Keratinocyte (primary cell): Measurements from ENCODE around the gene PIH1D2. TPM values are rescaled to one million over a fixed set of nuclear protein-coding genes. Genes with fewer than 3 reads are reported as not detected.
"Not testable (repeated sequence)": the region's sequence is repeated elsewhere in the genome, so short reads cannot be mapped to it uniquely, and the experiment has no call there.

Source experiments
- DNase-seq: peaks from one replicate; pipeline ENCODE4 v3.0.0-alpha.2; 2011; ENCODE audit warnings: low read depth, missing footprints, low spot score
- FAIRE-seq: peaks from 2 replicates; lab custom pipeline; 2011; peaks lifted over from hg19 to GRCh38; lab: Jason Lieb, UNC
- H2AFZ ChIP-seq: 2 replicates; pipeline ENCODE4 v1.6.0; 2012; ENCODE audit warnings: low read length, control low read depth, inconsistent platforms; ENCODE audit not compliant: control insufficient read depth
- H3K27ac ChIP-seq: 2 replicates; pipeline ENCODE4 v1.5.1; 2011; ENCODE audit warnings: low read length; ENCODE audit not compliant: control insufficient read depth, insufficient read depth
- H3K27me3 ChIP-seq: 3 replicates; pipeline ENCODE4 v1.6.0; 2011; ENCODE audit warnings: low read length; ENCODE audit not compliant: control insufficient read depth, insufficient read depth; ENCODE audit errors: extremely low read depth
- H3K36me3 ChIP-seq, 2 experiments: 2 replicates in 1 of 2; 3 replicates in 1 of 2; pipeline ENCODE4 v1.5.1; 2011; ENCODE audit warnings: low read length in 2 of 2, mild to moderate bottlenecking in 1 of 2; ENCODE audit not compliant: control insufficient read depth in 2 of 2, insufficient read depth in 2 of 2; ENCODE audit errors: extremely low read depth in 1 of 2
- H3K4me1 ChIP-seq: 3 replicates; pipeline ENCODE4 v1.5.1; 2011; ENCODE audit warnings: low read length; ENCODE audit not compliant: control insufficient read depth, insufficient read depth; ENCODE audit errors: extremely low read depth
- H3K4me2 ChIP-seq: 3 replicates; pipeline ENCODE4 v1.6.0; 2011; ENCODE audit warnings: low read depth, low read length; ENCODE audit not compliant: control insufficient read depth, insufficient read depth; ENCODE audit errors: extremely low read depth
- H3K4me3 ChIP-seq, 3 experiments: fragments of 200-600 bp in 1 of 3; sonication (generic) in 1 of 3; 2 replicates in 2 of 3; 3 replicates in 1 of 3; pipeline ENCODE4 v1.5.1; 2011 to 2016; ENCODE audit warnings: low read length in 3 of 3, mild to moderate bottlenecking in 3 of 3, control low read depth in 2 of 3, inconsistent platforms in 1 of 3, low read depth in 1 of 3, mixed read lengths in 1 of 3, mixed run types in 1 of 3, moderate library complexity in 1 of 3; ENCODE audit not compliant: control insufficient read depth in 2 of 3, insufficient read depth in 2 of 3; ENCODE audit errors: extremely low read depth in 1 of 3
- H3K79me2 ChIP-seq: 2 replicates; pipeline ENCODE4 v1.6.0; 2012; ENCODE audit warnings: low read length; ENCODE audit not compliant: control insufficient read depth, insufficient read depth
- H3K9ac ChIP-seq: 3 replicates; pipeline ENCODE4 v1.6.0; 2011; ENCODE audit warnings: low read length; ENCODE audit not compliant: control insufficient read depth, insufficient read depth; ENCODE audit errors: extremely low read depth
- H3K9me1 ChIP-seq: 3 replicates; pipeline ENCODE4 v1.6.0; 2011; ENCODE audit warnings: low read length; ENCODE audit not compliant: control insufficient read depth, insufficient read depth; ENCODE audit errors: extremely low read depth
- H3K9me3 ChIP-seq: 2 replicates; pipeline ENCODE4 v1.5.1; 2012; ENCODE audit warnings: low read depth, low read length; ENCODE audit not compliant: control insufficient read depth
- H4K20me1 ChIP-seq: 3 replicates; pipeline ENCODE4 v1.6.0; 2011; ENCODE audit warnings: low read length; ENCODE audit not compliant: control insufficient read depth, insufficient read depth; ENCODE audit errors: extremely low read depth
- CTCF ChIP-seq, 3 experiments: IDR thresholded peaks in 1 of 3; conservative IDR thresholded peaks in 1 of 3; optimal IDR thresholded peaks in 1 of 3; 2 replicates in 2 of 3; 3 replicates in 1 of 3; pipeline versions ENCODE3 to v1.5.1; 2011; ENCODE audit warnings: low read length in 3 of 3, mild to moderate bottlenecking in 3 of 3, moderate library complexity in 2 of 3, control low read depth in 1 of 3, inconsistent platforms in 1 of 3; ENCODE audit not compliant: insufficient read depth in 2 of 3; ENCODE audit errors: extremely low read depth in 1 of 3
- EZH2 ChIP-seq: IDR thresholded peaks from one replicate; pipeline ENCODE4 v1.6.1; 2012; ENCODE audit warnings: inconsistent platforms, mild to moderate bottlenecking, low read length, moderate library complexity
- dilution Hi-C: fragments of 300-500 bp; cut with MboI; formaldehyde crosslinking; loops from one replicate; pipeline ENCODE4 v1.7.0; 2020; ENCODE audit warnings: low sequenced_read_pairs; ENCODE audit not compliant: extremely low pct_ligation_motif_present
- polyA plus RNA-seq, 5 experiments: library from polyadenylated mRNA; depleted of rRNA in 3 of 5; stranded (reverse) in 3 of 5; stranded (forward) in 1 of 5; unstranded in 1 of 5; fragments of >200 nt; gene quantifications; 1 replicate in 1 of 5; 2 replicates in 3 of 5; 3 replicates in 1 of 5; pipeline versions ENCODE4 v1.2.1 to v1.2.3, GENCODE V29; 2011 to 2012; ENCODE audit warnings: missing spikeins in 2 of 5, low read depth in 1 of 5, low replicate concordance in 1 of 5

The PIH1D2 gene
- polyA plus RNA-seq, 1 donor (not counting 4 experiments of a cell fraction or from before 2014, with no cell fraction given): 1.9 TPM

- peaks cover 0 to 4% of the 10 kb centered on the region in 2 experiments for H3K36me3 ChIP-seq
- no peak overlapping the region for H3K4me3 ChIP-seq
- H3K79me2 ChIP-seq: no peaks in the 10 kb centered on the region
- H4K20me1 ChIP-seq: no peaks in the 10 kb centered on the region
- no peaks in the 10 kb centered on the region for H3K4me1 ChIP-seq
- TF ChIP-seq CTCF (optimal IDR thresholded peaks at IDR 0.05 in 1 of 3, IDR thresholded peaks at IDR 0.05 in 1 of 3, conservative IDR thresholded peaks at IDR 0.05 in 1 of 3; ENCODE audit: extremely low read depth in 1 of 3, insufficient read depth in 2 of 3, low read length in 3 of 3) (no peak), EZH2 (no peak)
- no peaks in the 10 kb centered on the region for H3K9me1 ChIP-seq
- H3K9me3 ChIP-seq: no peaks in the 10 kb centered on the region
- no peak overlapping the region for H2AFZ ChIP-seq
- no peak overlapping the region for H3K4me2 ChIP-seq
- FAIRE-seq (no peak), DNase-seq (no peak)
- H3K27ac ChIP-seq: no peak overlapping the region
- H3K27me3 ChIP-seq: no peaks in the 10 kb centered on the region
- dilution Hi-C loops: no loop called here
- no peak overlapping the region for H3K9ac ChIP-seq
Observed at GRCh38 chr11:112097734-112098528, 24.1 kb upstream of the PIH1D2 start.

GRCh38 chr11:112096194-112096593, 22.4 kb upstream of the PIH1D2 start:
- no peaks in the 10 kb centered on the region for H3K9me3 ChIP-seq
- H3K4me1 ChIP-seq: no peaks in the 10 kb centered on the region
- TF ChIP-seq CTCF (optimal IDR thresholded peaks at IDR 0.05 in 1 of 3, IDR thresholded peaks at IDR 0.05 in 1 of 3, conservative IDR thresholded peaks at IDR 0.05 in 1 of 3; ENCODE audit: extremely low read depth in 1 of 3, insufficient read depth in 2 of 3, low read length in 3 of 3): no peak
- no peak for TF ChIP-seq EZH2
- dilution Hi-C loops: no loop called here
- DNase-seq (no peak), FAIRE-seq (no peak)
- H3K79me2 ChIP-seq: no peaks in the 10 kb centered on the region
- no peak overlapping the region for H3K4me3 ChIP-seq
- no peaks in the 10 kb centered on the region for H4K20me1 ChIP-seq
- H3K9me1 ChIP-seq: no peaks in the 10 kb centered on the region
- no peak overlapping the region for H3K4me2 ChIP-seq
- no peaks in the 10 kb centered on the region for H3K27me3 ChIP-seq
- H2AFZ ChIP-seq: no peak overlapping the region
- H3K36me3 ChIP-seq: peaks cover 9 to 11% of the 10 kb centered on the region in 2 experiments
- no peak overlapping the region for H3K27ac ChIP-seq
- no peak overlapping the region for H3K9ac ChIP-seq

- not testable (repeated sequence) for H3K27me3 ChIP-seq, FAIRE-seq
Observed at GRCh38 chr11:112095302-112095701, 21.5 kb upstream of the PIH1D2 start.

More at GRCh38 chr11:112095302-112095701, 21.5 kb upstream of the PIH1D2 start:
- H3K79me2 ChIP-seq, DNase-seq, H3K4me3 ChIP-seq, H3K9me1 ChIP-seq, H4K20me1 ChIP-seq, H3K27ac ChIP-seq, H3K4me1 ChIP-seq, H3K9me3 ChIP-seq, dilution Hi-C loops, H3K9ac ChIP-seq, H2AFZ ChIP-seq, H3K4me2 ChIP-seq: not testable (repeated sequence)
- peaks cover 12 to 14% of the 10 kb centered on the region in 2 experiments for H3K36me3 ChIP-seq
